GM19397 (cell line): Measurements from ENCODE around the gene PLEKHF1.

Source experiments
- ATAC-seq: cut with Tn5 transposase; IDR thresholded peaks from one replicate; pipeline ENCODE4 v1.9.1; 2021; ENCODE audit warnings: mild to moderate bottlenecking, moderate library complexity; ENCODE audit not compliant: unreplicated experiment

PLEKHF1 gene

GRCh38 chr19:29677001-29677817 is 11.9 kb downstream of the PLEKHF1 start:
- no peak for ATAC-seq

- ATAC-seq = no peak
Measured at GRCh38 chr19:29678484-29679106, 13.3 kb downstream of the PLEKHF1 start.

GRCh38 chr19:29679598-29680210 is 14.4 kb downstream of the PLEKHF1 start:
- no peak for ATAC-seq

- peak; percentile 77 for ATAC-seq
Measured at GRCh38 chr19:29680447-29680846, 15.2 kb downstream of the PLEKHF1 start.

GRCh38 chr19:29680937-29681336 is 15.7 kb downstream of the PLEKHF1 start:
- ATAC-seq = no peak

- no peak for ATAC-seq
Measured at GRCh38 chr19:29681422-29682235, 16.4 kb downstream of the PLEKHF1 start.

- no peak for ATAC-seq
Measured at GRCh38 chr19:29682236-29682895, 17.1 kb downstream of the PLEKHF1 start.

- ATAC-seq = no peak
Measured at GRCh38 chr19:29683009-29683408, 17.7 kb downstream of the PLEKHF1 start.

- no peak for ATAC-seq
Measured at GRCh38 chr19:29685326-29685725, 20.1 kb downstream of the PLEKHF1 start.

GRCh38 chr19:29686285-29686805 is 21.1 kb downstream of the PLEKHF1 start:
- ATAC-seq = no peak

GRCh38 chr19:29687244-29687896 is 22.1 kb downstream of the PLEKHF1 start:
- no peak for ATAC-seq

GRCh38 chr19:29687897-29688728 is 22.9 kb downstream of the PLEKHF1 start:
- no peak for ATAC-seq

GRCh38 chr19:29690842-29691241 is 25.6 kb downstream of the PLEKHF1 start:
- ATAC-seq = no peak

- ATAC-seq = no peak
Measured at GRCh38 chr19:29694161-29694560, 28.9 kb downstream of the PLEKHF1 start.

GRCh38 chr19:29694669-29695627 is 29.7 kb downstream of the PLEKHF1 start:
- peak; percentile 96 for ATAC-seq

GRCh38 chr19:29695765-29696564 is 30.7 kb downstream of the PLEKHF1 start:
- ATAC-seq = no peak

- ATAC-seq = no peak
Measured at GRCh38 chr19:29696565-29696846, 31.2 kb downstream of the PLEKHF1 start.
